Measurements from ENCODE around the gene EPM2AIP1.

DNA sequence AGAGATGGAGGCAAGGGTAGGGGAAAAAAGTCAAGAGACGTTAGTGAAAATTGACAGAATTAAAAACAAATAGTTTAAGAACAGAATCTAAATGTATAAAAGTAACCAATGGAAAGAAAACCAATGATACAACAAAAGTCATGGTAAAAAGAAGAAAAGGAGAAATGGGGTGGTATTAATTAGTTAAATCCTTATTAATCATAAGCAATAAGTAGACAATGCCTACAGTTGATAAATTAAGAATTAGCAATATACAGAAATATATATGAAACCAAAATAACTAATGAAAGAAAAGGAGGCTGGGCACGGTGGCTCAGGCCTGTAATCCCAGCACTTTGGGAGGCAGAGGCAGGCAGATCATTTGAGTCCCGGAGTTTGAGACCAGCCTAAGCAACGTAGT, 23.8 kb downstream of the EPM2AIP1 start:
- TF ChIP-seq GATA3 (IDR thresholded peaks at IDR 0.05; ENCODE audit: low read depth, low read length) (no peak), GATA2 (IDR thresholded peaks at IDR 0.05; ENCODE audit: low read depth, low read length) (no peak)
